HEK293T (cell line): ENCODE data around the gene ANKRD11.

ENCODE experiments used
- CTCF ChIA-PET: fragments of 350-600 bp; formaldehyde crosslinking; extraction: SDS; loops from one replicate; lab custom pipeline; 2021; ENCODE audit warnings: antibody characterized with exemption, inconsistent platforms; lab: Yijun Ruan, JAX
- POLR2A ChIA-PET: fragments of 350-600 bp; formaldehyde crosslinking; extraction: SDS; loops from one replicate; lab custom pipeline; 2020; ENCODE audit warnings: antibody characterized with exemption, inconsistent platforms; lab: Yijun Ruan, JAX
- DNase-seq: peaks from one replicate; pipeline ENCODE4 v3.0.0; 2012; ENCODE audit warnings: mixed read lengths; ENCODE audit errors: extremely low spot score
- ARNT ChIP-seq: fragments of 450-650 bp; IDR thresholded peaks from 2 replicates; pipeline ENCODE4 v1.6.1; 2017; ENCODE audit warnings: mild to moderate bottlenecking
- BHLHE40 ChIP-seq: fragments of 450-650 bp; IDR thresholded peaks from 2 replicates; pipeline ENCODE4 v1.6.1; 2016; ENCODE audit warnings: mild to moderate bottlenecking, moderate library complexity, borderline replicate concordance
- CTBP1 ChIP-seq: fragments of 450-650 bp; IDR thresholded peaks from 2 replicates; pipeline ENCODE4 v1.6.1; 2016; ENCODE audit warnings: borderline replicate concordance
- ELF4 ChIP-seq: fragments of 450-650 bp; IDR thresholded peaks from 2 replicates; pipeline ENCODE4 v1.6.1; 2017; ENCODE audit warnings: antibody characterized with exemption
- FOXA1 ChIP-seq: fragments of 450-650 bp; IDR thresholded peaks from 2 replicates; pipeline ENCODE4 v1.6.1; 2016; ENCODE audit warnings: mild to moderate bottlenecking
- FOXK2 ChIP-seq: fragments of 450-650 bp; IDR thresholded peaks from 2 replicates; pipeline ENCODE4 v1.6.1; 2016; ENCODE audit warnings: mild to moderate bottlenecking
- FOXM1 ChIP-seq: fragments of 450-650 bp; IDR thresholded peaks from 2 replicates; pipeline ENCODE4 v1.6.1; 2017; ENCODE audit warnings: mild to moderate bottlenecking, borderline replicate concordance
- HDGF ChIP-seq: fragments of 450-650 bp; IDR thresholded peaks from 2 replicates; pipeline ENCODE4 v1.6.1; 2017; ENCODE audit warnings: antibody characterized with exemption, borderline replicate concordance
- L3MBTL2 ChIP-seq: fragments of 450-650 bp; conservative IDR thresholded peaks from 2 replicates; pipeline ENCODE4 v1.6.1; 2016; ENCODE audit warnings: mild to moderate bottlenecking
- LEF1 ChIP-seq: fragments of 450-650 bp; IDR thresholded peaks from 2 replicates; pipeline ENCODE4 v1.6.1; 2017; ENCODE audit warnings: mild to moderate bottlenecking, borderline replicate concordance
- NFRKB ChIP-seq: fragments of 450-650 bp; IDR thresholded peaks from 2 replicates; pipeline ENCODE4 v1.6.1; 2016; ENCODE audit warnings: mild to moderate bottlenecking, moderate library complexity
- PKNOX1 ChIP-seq: fragments of 450-650 bp; IDR thresholded peaks from 2 replicates; pipeline ENCODE4 v1.6.1; 2016
- SP1 ChIP-seq: fragments of 450-650 bp; IDR thresholded peaks from 2 replicates; pipeline ENCODE4 v1.6.1; 2017
- SUZ12 ChIP-seq: fragments of 450-650 bp; IDR thresholded peaks from 2 replicates; pipeline ENCODE4 v1.6.1; 2016; ENCODE audit warnings: mild to moderate bottlenecking
- TARDBP ChIP-seq: fragments of 450-650 bp; IDR thresholded peaks from 2 replicates; pipeline ENCODE4 v1.6.1; 2016
- ZNF384 ChIP-seq: fragments of 450-650 bp; IDR thresholded peaks from 2 replicates; pipeline ENCODE4 v1.6.1; 2016

The ANKRD11 gene

DNA sequence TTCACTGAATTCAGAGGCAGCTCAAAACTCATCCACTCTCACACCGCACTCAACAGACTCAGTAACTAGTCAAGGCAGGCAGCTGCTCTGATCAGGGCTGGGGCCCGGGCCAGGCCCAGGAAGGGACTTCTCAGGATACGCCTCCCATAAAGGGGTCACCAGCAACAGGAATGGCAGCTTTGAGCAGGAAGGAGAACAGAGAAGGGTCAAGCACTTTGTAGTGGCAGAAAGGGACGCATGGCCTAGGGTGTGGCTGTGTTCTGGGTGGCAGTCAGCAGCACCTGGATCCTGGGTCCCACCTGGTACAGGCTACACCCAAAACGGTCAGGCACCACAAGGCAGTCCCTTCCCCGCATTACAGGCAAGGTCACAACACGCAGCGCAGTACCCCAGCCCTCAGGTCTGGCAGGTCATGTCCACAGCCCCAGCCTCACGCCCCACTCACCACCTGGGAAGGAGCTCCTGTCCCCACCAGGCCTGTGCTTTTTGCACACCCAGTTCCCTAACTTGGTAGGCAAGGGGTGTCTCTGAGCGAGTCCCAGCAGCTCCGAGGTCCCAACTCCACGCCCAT lies 173.2 kb downstream of the ANKRD11 start:
- no peak for TF ChIP-seq SP1
- TF ChIP-seq ARNT: no peak
- TF ChIP-seq CTBP1: no peak
- no peak for TF ChIP-seq TARDBP
- TF ChIP-seq ELF4: no peak
- no peak for TF ChIP-seq HDGF
- no peak for TF ChIP-seq PKNOX1
- TF ChIP-seq ZNF384: no peak
- TF ChIP-seq L3MBTL2: no peak
- no peak for TF ChIP-seq LEF1
- TF ChIP-seq NFRKB: no peak
- no peak for TF ChIP-seq SUZ12
- TF ChIP-seq FOXA1: no peak
- no peak for TF ChIP-seq BHLHE40
- TF ChIP-seq FOXM1: no peak
- TF ChIP-seq FOXK2: no peak
- DNase-seq: no peak
- POLR2A ChIA-PET: no interaction called here
- CTCF ChIA-PET: no interaction called here

DNA sequence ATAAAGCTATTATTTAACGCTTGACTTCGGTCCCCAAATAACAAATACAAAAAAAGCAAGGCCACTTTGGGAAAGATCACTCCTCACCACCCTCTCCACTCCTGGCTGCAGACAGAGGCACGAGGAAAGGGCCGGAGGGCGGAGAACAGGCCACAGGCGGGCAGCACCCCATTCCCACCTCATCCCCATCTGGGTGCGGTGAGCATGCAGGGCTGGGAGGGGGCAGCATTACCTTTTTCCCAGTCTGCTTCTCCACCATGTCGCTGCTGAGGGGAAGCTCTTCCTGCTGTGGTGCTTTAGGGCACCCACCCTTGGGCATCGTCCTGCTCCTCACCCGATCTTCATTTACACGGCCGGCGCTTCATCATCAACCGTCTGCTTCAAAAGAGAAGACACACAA lies 173.7 kb downstream of the ANKRD11 start:
- ChIA-PET POLR2A (no interaction called here), CTCF (no interaction called here)

GRCh38 chr16:89315791-89316581 lies 174.4 kb downstream of the ANKRD11 start:
- ChIA-PET POLR2A (no interaction called here), CTCF (no interaction called here)
- TF ChIP-seq ARNT: no peak
- DNase-seq: no peak

More for the DNA sequence above, 173.7 kb downstream of the ANKRD11 start:
- DNase-seq: no peak
- no peak for TF ChIP-seq SUZ12
- no peak for TF ChIP-seq BHLHE40
- TF ChIP-seq ARNT: no peak
- TF ChIP-seq SP1: no peak
- TF ChIP-seq FOXK2: no peak
- TF ChIP-seq ELF4: no peak
- TF ChIP-seq HDGF: no peak

DNA sequence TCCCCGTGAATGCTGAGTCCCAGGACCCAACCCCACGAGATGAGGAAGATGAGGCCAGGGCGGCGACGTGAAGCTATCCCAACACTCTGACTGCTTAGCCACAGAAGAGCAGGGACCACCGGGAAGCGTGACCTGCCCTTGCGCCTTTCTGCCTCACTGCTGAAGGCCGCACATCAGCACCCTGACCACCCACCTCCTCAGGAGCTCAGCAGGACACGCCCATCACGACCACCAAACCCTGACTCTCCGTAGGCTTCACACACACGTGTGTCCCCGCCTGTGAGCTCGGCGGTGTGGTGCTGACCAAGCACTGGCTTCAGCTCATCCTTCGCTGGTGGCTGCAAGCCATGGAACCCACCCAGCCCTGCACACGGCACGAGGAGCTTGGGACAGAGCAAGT lies 175.1 kb downstream of the ANKRD11 start:
- CTCF ChIA-PET: no interaction called here
- TF ChIP-seq NFRKB: no peak
- no peak for TF ChIP-seq PKNOX1
- TF ChIP-seq FOXM1: no peak
- TF ChIP-seq FOXA1: no peak
- TF ChIP-seq LEF1: no peak
- TF ChIP-seq CTBP1: no peak
- TF ChIP-seq ZNF384: no peak
- no peak for TF ChIP-seq SP1
- no peak for TF ChIP-seq ELF4
- no peak for TF ChIP-seq FOXK2
- no peak for TF ChIP-seq BHLHE40
- TF ChIP-seq TARDBP: no peak
- no peak for TF ChIP-seq HDGF
- TF ChIP-seq SUZ12: no peak
- no peak for TF ChIP-seq ARNT
- no peak for TF ChIP-seq L3MBTL2
- POLR2A ChIA-PET: interaction anchor here (0.7 kb wide), 1 partner anchor 194 kb away, joined by 3 read pairs; no protein-coding TSS in a partner anchor
- DNase-seq: no peak

GRCh38 chr16:89314854-89315253 lies 175.5 kb downstream of the ANKRD11 start:
- TF ChIP-seq ZNF384 (no peak), CTBP1 (no peak), SUZ12 (no peak), FOXK2 (no peak), BHLHE40 (no peak), LEF1 (no peak), FOXA1 (no peak), NFRKB (no peak), PKNOX1 (no peak), HDGF (no peak), L3MBTL2 (no peak), ELF4 (no peak), TARDBP (no peak), FOXM1 (no peak), ARNT (no peak), SP1 (no peak)
- ChIA-PET POLR2A (interaction anchor here (0.7 kb wide), 1 partner anchor 194 kb away, joined by 3 read pairs; no protein-coding TSS in a partner anchor), CTCF (no interaction called here)
- no peak for DNase-seq

DNA sequence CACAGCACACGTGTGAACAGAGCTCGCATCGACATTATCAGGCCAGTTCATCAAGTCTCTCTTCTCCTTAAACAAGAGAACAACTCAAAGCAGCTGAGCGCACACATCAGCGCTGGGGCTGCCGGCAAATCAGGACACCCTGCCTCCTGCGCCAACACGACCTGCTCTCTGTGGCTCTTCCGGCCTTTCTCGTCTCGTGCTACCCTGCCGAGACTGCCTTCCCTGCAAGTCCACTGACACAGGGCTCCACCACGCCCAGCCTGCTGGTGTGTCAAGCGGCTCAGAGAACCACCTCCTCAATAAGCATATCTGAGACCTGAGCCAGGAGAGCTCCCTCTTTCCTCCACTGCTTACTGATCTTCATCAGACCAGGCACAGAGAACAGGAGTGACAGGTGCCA lies 176.0 kb downstream of the ANKRD11 start:
- POLR2A ChIA-PET: no interaction called here
- no peak for DNase-seq
- no peak for TF ChIP-seq TARDBP
- no peak for TF ChIP-seq SP1
- TF ChIP-seq BHLHE40: no peak
- no peak for TF ChIP-seq CTBP1
- no peak for TF ChIP-seq PKNOX1
- TF ChIP-seq SUZ12: no peak
- no peak for TF ChIP-seq L3MBTL2
- no peak for TF ChIP-seq FOXA1
- no peak for TF ChIP-seq ZNF384
- no peak for TF ChIP-seq FOXM1
- TF ChIP-seq HDGF: no peak
- no peak for TF ChIP-seq NFRKB
- TF ChIP-seq FOXK2: no peak
- TF ChIP-seq ELF4: no peak
- no peak for TF ChIP-seq LEF1
- no peak for TF ChIP-seq ARNT
- CTCF ChIA-PET: no interaction called here
